A549 (cell line): Measurements from ENCODE around the gene COX10.

Source experiments
- CHD4 ChIP-seq: fragments of 200-600 bp; sonication (generic); IDR thresholded peaks from 2 replicates; pipeline ENCODE4 v1.6.1; 2016; ENCODE audit warnings: antibody characterized with exemption, mild to moderate bottlenecking, borderline replicate concordance
- CTCF ChIP-seq: fragments of >200 bp; sonication (Bioruptor Twin); formaldehyde crosslinking; IDR thresholded peaks from 3 replicates; pipeline ENCODE4 v1.5.1; 2016
- MYC ChIP-seq: IDR thresholded peaks from 2 replicates; pipeline ENCODE4 v1.6.1; 2012; ENCODE audit warnings: mild to moderate bottlenecking, inconsistent platforms, low read length, improper control_type of control experiment, borderline replicate concordance

DNA sequence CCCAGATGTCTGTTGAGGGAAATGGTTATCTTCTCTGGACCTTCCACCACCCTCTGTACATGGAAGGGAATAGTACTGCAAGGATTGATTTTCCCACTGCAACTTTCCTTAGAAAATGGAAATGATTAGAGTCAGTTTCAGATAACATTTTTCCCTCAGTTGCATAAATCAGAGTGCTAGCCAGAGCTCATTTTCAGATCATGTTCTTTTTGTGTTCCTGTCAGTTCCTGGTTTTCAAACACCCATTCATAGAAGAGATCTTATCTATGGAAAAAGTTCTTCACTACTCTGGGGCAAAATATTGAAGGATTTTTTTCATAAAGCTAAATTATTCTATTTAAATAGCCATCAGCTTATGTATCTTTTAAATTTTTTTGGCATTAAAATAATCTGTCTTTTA is 11.7 kb upstream of the COX10 start:
- TF ChIP-seq CTCF = no peak
- no peak for TF ChIP-seq MYC
- TF ChIP-seq CHD4 = no peak
